A673 (cell line): Measurements from ENCODE around the gene SRGAP1.

ENCODE experiments used
- EZH2 ChIP-seq: fragments of 200-600 bp; sonication (generic); IDR thresholded peaks from 2 replicates; pipeline ENCODE4 v1.6.1; 2017; ENCODE audit warnings: borderline replicate concordance, low read depth, mild to moderate bottlenecking, mixed read lengths, antibody characterized with exemption, low read length; ENCODE audit not compliant: poor library complexity, severe bottlenecking
- TF ChIP-seq, protein P1 (sequence below): fragments of 300-800, 200-600 bp; sonication (generic); conservative IDR thresholded peaks from 2 replicates; pipeline ENCODE4 v1.5.1; 2017; ENCODE audit warnings: low read depth, mild to moderate bottlenecking, antibody characterized with exemption, low read length, moderate library complexity, mixed read lengths

DNA sequence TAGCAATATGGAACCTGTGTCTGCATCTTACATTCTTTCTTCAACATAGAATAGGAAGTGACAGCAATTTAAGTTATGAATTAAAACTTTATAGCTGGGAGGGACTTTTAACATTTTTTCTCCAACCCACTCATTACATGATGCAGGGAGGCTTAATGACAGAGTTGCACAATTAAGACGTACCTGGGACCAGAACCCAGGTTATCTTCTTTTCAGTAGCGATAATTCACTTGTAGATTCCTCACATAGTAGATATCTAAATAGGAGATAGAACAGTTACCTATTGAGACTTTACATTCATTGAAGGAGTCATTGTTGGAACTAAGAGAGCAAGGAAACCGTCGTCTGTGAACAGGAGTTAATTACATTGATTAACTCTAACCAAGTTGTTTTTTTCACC is 5.1 kb downstream of the SRGAP1 start:
- TF ChIP-seq, protein P1, sequence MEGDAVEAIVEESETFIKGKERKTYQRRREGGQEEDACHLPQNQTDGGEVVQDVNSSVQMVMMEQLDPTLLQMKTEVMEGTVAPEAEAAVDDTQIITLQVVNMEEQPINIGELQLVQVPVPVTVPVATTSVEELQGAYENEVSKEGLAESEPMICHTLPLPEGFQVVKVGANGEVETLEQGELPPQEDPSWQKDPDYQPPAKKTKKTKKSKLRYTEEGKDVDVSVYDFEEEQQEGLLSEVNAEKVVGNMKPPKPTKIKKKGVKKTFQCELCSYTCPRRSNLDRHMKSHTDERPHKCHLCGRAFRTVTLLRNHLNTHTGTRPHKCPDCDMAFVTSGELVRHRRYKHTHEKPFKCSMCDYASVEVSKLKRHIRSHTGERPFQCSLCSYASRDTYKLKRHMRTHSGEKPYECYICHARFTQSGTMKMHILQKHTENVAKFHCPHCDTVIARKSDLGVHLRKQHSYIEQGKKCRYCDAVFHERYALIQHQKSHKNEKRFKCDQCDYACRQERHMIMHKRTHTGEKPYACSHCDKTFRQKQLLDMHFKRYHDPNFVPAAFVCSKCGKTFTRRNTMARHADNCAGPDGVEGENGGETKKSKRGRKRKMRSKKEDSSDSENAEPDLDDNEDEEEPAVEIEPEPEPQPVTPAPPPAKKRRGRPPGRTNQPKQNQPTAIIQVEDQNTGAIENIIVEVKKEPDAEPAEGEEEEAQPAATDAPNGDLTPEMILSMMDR, result no peak
- no peak for TF ChIP-seq EZH2
